ENCODE measurements around the gene KSR2. TPM values are rescaled to one million over a fixed set of nuclear protein-coding genes. Genes with fewer than 3 reads are reported as not detected.
"Not testable (repeated sequence)": the region's sequence is repeated elsewhere in the genome, so short reads cannot be mapped to it uniquely, and the experiment has no call there.

KSR2 gene
- polyA plus RNA-seq, 3 donors from 2014 or later: not detected

DNA sequence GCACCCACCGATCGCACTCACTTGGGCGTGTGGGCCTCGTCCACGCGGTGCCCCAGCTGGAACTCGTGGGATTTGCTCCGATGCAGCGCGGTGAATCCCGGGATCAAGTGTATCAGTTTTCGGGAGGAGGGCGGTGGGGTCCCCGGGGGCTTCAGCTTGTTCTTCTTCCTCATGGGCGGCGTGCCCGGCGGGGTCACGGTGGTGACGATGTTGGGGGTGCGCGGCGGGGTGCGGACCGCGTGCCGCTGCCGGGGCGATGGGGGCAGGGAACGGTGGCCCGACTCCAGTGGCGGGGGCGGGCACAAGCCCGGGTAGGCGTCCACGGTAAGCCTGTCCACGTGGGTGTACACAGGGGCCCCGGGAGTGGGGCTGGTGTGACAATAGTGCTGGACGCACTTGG lies 207.8 kb downstream of the KSR2 start:
- no peaks in the 10 kb centered on the region for H3K36me3 Mint-ChIP-seq
- DNase-seq: no peak
- H3K4me3 Mint-ChIP-seq: no peak overlapping the region
- no peaks in the 10 kb centered on the region for H3K4me1 Mint-ChIP-seq
- peaks cover 0 to 4% (median 2%) of the 10 kb centered on the region in 3 donors for H3K27me3 Mint-ChIP-seq (ENCODE audit: low read depth in 3 of 3)
- no peak overlapping the region for H3K27ac Mint-ChIP-seq
- H3K9me3 Mint-ChIP-seq: peaks cover 0 to 7% (median 0%) of the 10 kb centered on the region in 6 donors

DNA sequence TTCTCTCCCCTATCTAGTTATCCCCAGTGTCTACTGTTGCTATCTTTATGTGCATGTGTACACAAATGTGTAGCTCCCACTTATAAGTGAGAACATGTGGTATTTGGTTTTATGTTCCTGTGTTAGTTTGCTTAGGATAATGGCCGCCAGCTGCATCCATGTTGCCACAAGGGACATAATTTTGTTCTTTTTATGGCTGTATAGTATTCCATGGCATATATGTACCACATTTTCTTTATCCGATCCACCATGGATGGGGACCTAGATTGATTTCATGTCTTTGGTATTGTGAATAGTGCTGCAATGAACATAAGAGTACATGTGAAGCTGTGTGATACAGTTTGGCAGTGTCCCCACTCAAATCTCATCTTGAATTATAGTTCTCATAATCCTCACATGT lies 218.1 kb downstream of the KSR2 start:
- no peak for DNase-seq
- Mint-ChIP-seq H3K36me3 (no peaks in the 10 kb centered on the region), H3K4me1 (no peaks in the 10 kb centered on the region), H3K27me3 (ENCODE audit: low read depth in 3 of 3) (peaks cover 2 to 4% (median 2%) of the 10 kb centered on the region in 3 donors), H3K4me3 (no peak overlapping the region), H3K9me3 (peaks cover 0 to 3% (median 0%) of the 10 kb centered on the region in 6 donors), H3K27ac (no peak overlapping the region)

- H3K36me3 Mint-ChIP-seq: no peaks in the 10 kb centered on the region
- no peak overlapping the region for H3K4me3 Mint-ChIP-seq
- no peak overlapping the region for H3K27ac Mint-ChIP-seq
- H3K4me1 Mint-ChIP-seq: no peaks in the 10 kb centered on the region
- DNase-seq: no peak
- H3K27me3 Mint-ChIP-seq (ENCODE audit: low read depth in 3 of 3): peaks cover 2 to 4% (median 3%) of the 10 kb centered on the region in 3 donors
- H3K9me3 Mint-ChIP-seq: no peaks in the 10 kb centered on the region
Observed at GRCh38 chr12:117749431-117749830, 219.4 kb downstream of the KSR2 start.

GRCh38 chr12:117746358-117746757 lies 222.4 kb downstream of the KSR2 start:
- not testable (repeated sequence) for H3K27ac Mint-ChIP-seq, H3K4me1 Mint-ChIP-seq

GRCh38 chr12:117744418-117744817 lies 224.4 kb downstream of the KSR2 start:
- no peak overlapping the region for H3K4me3 Mint-ChIP-seq
- peaks cover 0 to 3% (median 2%) of the 10 kb centered on the region in 3 donors for H3K27me3 Mint-ChIP-seq (ENCODE audit: low read depth in 3 of 3)
- H3K4me1 Mint-ChIP-seq: no peaks in the 10 kb centered on the region
- no peaks in the 10 kb centered on the region for H3K36me3 Mint-ChIP-seq
- DNase-seq: no peak
- no peak overlapping the region for H3K27ac Mint-ChIP-seq
- no peaks in the 10 kb centered on the region for H3K9me3 Mint-ChIP-seq

More at GRCh38 chr12:117746358-117746757, 222.4 kb downstream of the KSR2 start:
- not testable (repeated sequence) for DNase-seq; H3K36me3 Mint-ChIP-seq; H3K27me3 Mint-ChIP-seq (ENCODE audit: low read depth in 3 of 3); H3K9me3 Mint-ChIP-seq; H3K4me3 Mint-ChIP-seq

- H3K27ac Mint-ChIP-seq: no peak overlapping the region
- H3K9me3 Mint-ChIP-seq: no peaks in the 10 kb centered on the region
- DNase-seq: no peak
- H3K27me3 Mint-ChIP-seq (ENCODE audit: low read depth in 3 of 3): peaks cover 0 to 3% (median 2%) of the 10 kb centered on the region in 3 donors
- H3K4me1 Mint-ChIP-seq: no peaks in the 10 kb centered on the region
- no peak overlapping the region for H3K4me3 Mint-ChIP-seq
- H3K36me3 Mint-ChIP-seq: no peaks in the 10 kb centered on the region
Observed at GRCh38 chr12:117743761-117744160, 225.0 kb downstream of the KSR2 start.

- no peak overlapping the region for H3K27ac Mint-ChIP-seq
- H3K4me1 Mint-ChIP-seq: no peaks in the 10 kb centered on the region
- no peak overlapping the region for H3K4me3 Mint-ChIP-seq
- no peaks in the 10 kb centered on the region for H3K36me3 Mint-ChIP-seq
- no peaks in the 10 kb centered on the region for H3K9me3 Mint-ChIP-seq
- H3K27me3 Mint-ChIP-seq (ENCODE audit: low read depth in 3 of 3): peaks cover 0 to 3% (median 0%) of the 10 kb centered on the region in 3 donors
- DNase-seq: no peak
Observed at GRCh38 chr12:117742721-117743120, 226.1 kb downstream of the KSR2 start.

- Mint-ChIP-seq H3K27me3 (ENCODE audit: low read depth in 3 of 3) (no peaks in the 10 kb centered on the region), H3K36me3 (no peaks in the 10 kb centered on the region), H3K4me3 (no peak overlapping the region), H3K4me1 (no peaks in the 10 kb centered on the region), H3K9me3 (peaks cover 0 to 5% (median 0%) of the 10 kb centered on the region in 6 donors), H3K27ac (no peak overlapping the region)
- DNase-seq: no peak
Observed at GRCh38 chr12:117738233-117738632, 230.6 kb downstream of the KSR2 start.

GRCh38 chr12:117733549-117733805 lies 235.3 kb downstream of the KSR2 start:
- Mint-ChIP-seq H3K27ac (no peak overlapping the region), H3K36me3 (no peaks in the 10 kb centered on the region), H3K9me3 (peaks cover 0 to 10% (median 0%) of the 10 kb centered on the region in 6 donors), H3K27me3 (ENCODE audit: low read depth in 3 of 3) (peaks cover 0 to 1% (median 0%) of the 10 kb centered on the region in 3 donors), H3K4me1 (no peaks in the 10 kb centered on the region), H3K4me3 (no peak overlapping the region)
- DNase-seq: no peak

DNA sequence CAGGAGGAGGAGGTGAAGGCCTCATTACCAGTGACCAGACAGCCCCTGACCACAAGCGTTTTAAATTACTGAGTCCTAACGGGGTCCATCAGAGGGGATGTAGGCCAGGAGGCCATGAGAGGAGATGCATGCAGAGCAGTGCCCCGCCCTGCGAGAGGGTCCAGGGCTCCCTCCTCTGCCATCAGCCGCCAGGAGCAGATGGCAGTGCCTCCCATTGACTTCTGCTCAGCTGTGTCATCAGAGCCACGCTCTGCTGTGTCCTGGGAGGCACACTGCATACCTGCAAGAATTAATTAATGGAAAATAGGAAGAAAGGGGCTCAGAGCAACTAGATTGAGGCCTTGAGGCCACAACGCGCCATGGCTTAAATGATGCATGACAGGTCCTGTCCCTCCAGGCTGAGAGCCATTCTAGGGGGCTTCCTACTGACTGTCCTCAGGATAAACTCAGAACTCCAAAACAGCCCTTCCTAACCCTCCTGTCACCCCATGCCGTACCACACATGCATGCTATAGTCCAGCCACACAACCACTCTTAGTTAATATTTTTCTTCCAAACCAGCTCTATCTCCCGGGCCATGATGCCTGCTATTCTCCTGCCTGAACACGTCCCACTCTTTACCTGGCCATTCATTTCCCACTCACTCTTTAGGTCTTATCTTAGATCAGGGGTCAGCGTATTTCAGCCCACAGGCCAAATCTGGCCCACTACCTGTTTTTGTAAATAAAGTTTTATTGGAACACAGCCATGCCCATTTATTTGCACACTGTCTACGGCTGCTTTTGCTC lies 235.8 kb downstream of the KSR2 start:
- Mint-ChIP-seq H3K27ac (no peak overlapping the region), H3K27me3 (ENCODE audit: low read depth in 3 of 3) (peaks cover 0 to 1% (median 0%) of the 10 kb centered on the region in 3 donors), H3K4me3 (no peak overlapping the region), H3K36me3 (no peaks in the 10 kb centered on the region), H3K4me1 (no peaks in the 10 kb centered on the region), H3K9me3 (peaks cover 0 to 10% (median 0%) of the 10 kb centered on the region in 6 donors)
- DNase-seq: no peak

GRCh38 chr12:117731131-117731530 lies 237.7 kb downstream of the KSR2 start:
- DNase-seq; H3K4me3 Mint-ChIP-seq; H3K4me1 Mint-ChIP-seq; H3K27me3 Mint-ChIP-seq (ENCODE audit: low read depth in 3 of 3); H3K27ac Mint-ChIP-seq; H3K36me3 Mint-ChIP-seq: not testable (repeated sequence)
- peaks cover 0 to 10% (median 0%) of the 10 kb centered on the region in 6 donors for H3K9me3 Mint-ChIP-seq

DNA sequence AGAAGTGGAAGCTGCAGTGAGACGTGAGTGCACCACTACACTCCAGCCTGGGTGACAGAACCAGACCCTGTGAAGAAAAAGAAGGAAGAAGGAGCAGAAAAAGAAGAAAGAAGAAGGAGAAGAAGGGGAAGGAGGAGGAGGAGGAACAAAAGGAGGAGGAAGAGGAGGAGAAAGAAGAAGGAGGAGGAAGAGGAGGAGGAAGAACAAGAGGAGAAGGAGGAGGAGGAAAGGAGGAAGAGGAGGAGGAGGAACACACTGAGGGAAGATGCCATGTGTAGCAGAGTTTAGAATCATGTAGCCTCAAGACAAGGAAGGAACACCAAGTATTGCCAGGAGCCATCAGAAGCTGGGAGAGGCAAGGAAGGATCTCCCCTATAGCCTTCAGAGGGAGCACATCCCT lies 241.5 kb downstream of the KSR2 start:
- Mint-ChIP-seq H3K9me3 (no peaks in the 10 kb centered on the region), H3K27me3 (ENCODE audit: low read depth in 3 of 3) (peaks cover 0 to 3% (median 1%) of the 10 kb centered on the region in 3 donors), H3K4me1 (no peaks in the 10 kb centered on the region), H3K27ac (no peak overlapping the region), H3K36me3 (no peaks in the 10 kb centered on the region), H3K4me3 (no peak overlapping the region)
- no peak for DNase-seq

DNA sequence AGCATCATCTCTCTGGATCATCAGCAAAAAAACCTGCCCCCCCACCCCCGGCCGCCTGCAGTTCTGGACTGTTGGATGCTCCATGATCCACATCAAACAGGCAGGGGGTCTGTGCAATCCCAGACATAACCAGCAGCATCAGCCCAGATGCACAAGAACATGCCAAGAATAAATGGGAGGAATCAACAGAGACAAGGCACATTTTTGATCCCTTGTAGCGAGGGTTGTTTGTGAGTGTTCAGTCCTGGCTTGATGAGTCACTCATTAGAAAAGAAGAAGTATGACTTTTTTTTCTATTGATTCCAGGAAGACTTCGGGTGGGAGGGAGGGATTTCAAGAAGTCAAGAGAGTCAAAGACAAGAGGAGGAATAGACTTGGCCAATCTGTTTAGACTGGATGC lies 244.2 kb downstream of the KSR2 start:
- Mint-ChIP-seq H3K9me3 (peaks cover 0 to 2% (median 0%) of the 10 kb centered on the region in 6 donors), H3K36me3 (no peaks in the 10 kb centered on the region), H3K27me3 (ENCODE audit: low read depth in 3 of 3) (peaks cover 0 to 6% (median 0%) of the 10 kb centered on the region in 3 donors), H3K4me3 (no peak overlapping the region), H3K4me1 (no peaks in the 10 kb centered on the region), H3K27ac (no peak overlapping the region)
- no peak for DNase-seq

DNA sequence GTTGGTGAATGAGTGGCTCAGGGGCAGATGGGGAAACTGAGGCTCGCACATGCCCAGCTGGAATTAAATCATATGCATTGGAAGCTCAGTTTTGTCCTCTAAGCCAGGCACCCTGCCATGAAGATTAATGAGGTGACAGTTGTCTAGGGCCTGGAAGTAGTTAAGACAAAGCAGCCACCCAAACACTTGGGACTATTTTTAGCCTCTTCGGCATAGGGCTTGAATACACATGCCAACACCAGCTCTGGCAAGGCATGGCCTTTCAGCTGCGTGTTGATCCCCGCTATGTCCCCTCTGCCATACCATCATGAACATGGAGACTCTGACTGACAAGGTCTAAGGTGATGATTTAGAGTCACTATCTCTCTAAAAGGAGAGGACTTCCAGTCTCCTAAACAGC lies 250.2 kb downstream of the KSR2 start:
- H3K36me3 Mint-ChIP-seq: no peaks in the 10 kb centered on the region
- no peak overlapping the region for H3K4me3 Mint-ChIP-seq
- no peak overlapping the region for H3K27ac Mint-ChIP-seq
- peaks cover 0 to 7% (median 2%) of the 10 kb centered on the region in 3 donors for H3K27me3 Mint-ChIP-seq (ENCODE audit: low read depth in 3 of 3)
- H3K4me1 Mint-ChIP-seq: no peaks in the 10 kb centered on the region
- no peak for DNase-seq
- peaks cover 0 to 6% (median 0%) of the 10 kb centered on the region in 6 donors for H3K9me3 Mint-ChIP-seq

- Mint-ChIP-seq H3K9me3 (peaks cover 0 to 6% (median 0%) of the 10 kb centered on the region in 6 donors), H3K27ac (no peak overlapping the region), H3K4me3 (no peak overlapping the region), H3K27me3 (ENCODE audit: low read depth in 3 of 3) (peaks cover 0 to 7% (median 2%) of the 10 kb centered on the region in 3 donors), H3K36me3 (no peaks in the 10 kb centered on the region), H3K4me1 (no peaks in the 10 kb centered on the region)
- DNase-seq: no peak
Observed at GRCh38 chr12:117718141-117718540, 250.6 kb downstream of the KSR2 start.

Data from immature natural killer cell (primary cell).